Glomerular visceral epithelial cell (primary cell): ENCODE results near the gene DDI2.

Experiments
- DNase-seq: peaks from one replicate; pipeline ENCODE4 v3.0.0-alpha.2; 2016; ENCODE audit errors: extremely low spot score

DDI2 gene

GRCh38 chr1:15605398-15606383 lies 11.6 kb upstream of the DDI2 start:
- no peak for DNase-seq

DNA sequence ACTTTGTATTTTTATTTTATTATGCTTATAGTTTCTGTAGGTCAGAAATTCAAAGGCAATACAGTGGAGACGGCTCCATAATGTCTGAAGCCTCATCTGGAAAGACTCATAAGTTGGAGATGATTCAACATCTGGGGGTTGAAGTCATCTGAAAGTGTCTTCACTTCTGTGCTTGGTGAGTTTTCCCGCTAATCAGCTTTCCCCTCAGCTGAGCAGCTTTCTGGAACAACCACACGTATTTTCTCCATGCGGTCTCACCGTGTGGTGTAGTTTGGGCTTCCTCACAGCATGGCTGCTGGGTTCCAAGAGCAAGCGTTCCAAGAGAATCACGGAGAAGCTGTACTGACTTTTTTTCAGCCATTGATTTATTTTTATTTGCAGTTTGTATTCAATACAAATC lies 7.6 kb upstream of the DDI2 start:
- DNase-seq: no peak

- DNase-seq: no peak
These were observed 7.1 kb upstream of the DDI2 start for GRCh38 chr1:15610167-15610566.

- no peak for DNase-seq
These were observed 685 bp upstream of the DDI2 start for GRCh38 chr1:15616373-15617172.

DNA sequence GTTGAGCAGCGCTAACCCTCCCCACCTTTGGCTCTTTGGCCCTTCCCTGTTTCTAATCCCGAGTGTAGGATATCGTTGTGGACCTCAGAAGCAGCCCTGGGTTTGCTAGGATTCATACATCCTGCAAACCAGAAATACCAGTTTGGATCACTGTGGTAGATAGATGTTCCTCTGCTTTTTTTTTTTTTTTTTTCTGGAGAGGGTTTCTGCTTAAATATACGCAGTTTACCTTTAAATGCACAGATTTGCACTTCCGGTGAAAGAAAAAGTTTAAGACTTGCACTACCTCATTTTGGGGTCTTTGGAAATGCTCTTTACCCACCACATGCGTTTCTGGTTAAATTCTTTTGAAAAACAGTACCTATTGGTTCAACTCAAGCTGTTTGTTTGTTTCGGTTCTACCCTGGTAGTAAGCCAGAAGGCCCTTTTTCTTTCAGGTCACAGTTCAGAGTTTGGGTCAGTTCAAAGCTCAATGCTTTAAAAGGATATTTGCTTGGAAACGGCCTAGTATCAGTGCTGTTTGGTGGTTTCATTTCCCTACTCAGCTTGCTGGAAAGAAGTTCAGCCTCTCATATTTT lies 908 bp downstream of the DDI2 start:
- peak; percentile 15 for DNase-seq

GRCh38 chr1:15618655-15619525 lies 1.6 kb downstream of the DDI2 start:
- DNase-seq: no peak

DNA sequence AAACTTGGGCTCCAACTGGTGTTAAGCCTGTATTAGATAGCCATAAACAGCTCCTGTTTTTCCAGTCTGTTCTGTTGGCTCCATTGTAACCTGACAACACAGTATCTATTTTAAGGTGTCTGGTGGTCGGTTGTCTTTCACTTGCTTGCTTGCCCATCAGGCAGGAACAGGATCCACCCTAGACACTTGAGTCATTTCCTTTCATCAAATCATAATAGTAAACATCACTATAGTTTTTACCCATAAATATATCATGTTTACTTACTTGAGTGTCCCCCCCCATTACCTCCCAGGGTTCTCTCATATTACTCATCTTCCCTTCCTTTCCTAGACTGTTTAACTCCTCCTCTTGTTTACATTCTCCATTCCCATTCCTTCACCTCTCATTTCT lies 2.9 kb downstream of the DDI2 start:
- DNase-seq: peak; percentile 20

GRCh38 chr1:15620902-15621682 lies 3.8 kb downstream of the DDI2 start:
- DNase-seq: no peak

DNA sequence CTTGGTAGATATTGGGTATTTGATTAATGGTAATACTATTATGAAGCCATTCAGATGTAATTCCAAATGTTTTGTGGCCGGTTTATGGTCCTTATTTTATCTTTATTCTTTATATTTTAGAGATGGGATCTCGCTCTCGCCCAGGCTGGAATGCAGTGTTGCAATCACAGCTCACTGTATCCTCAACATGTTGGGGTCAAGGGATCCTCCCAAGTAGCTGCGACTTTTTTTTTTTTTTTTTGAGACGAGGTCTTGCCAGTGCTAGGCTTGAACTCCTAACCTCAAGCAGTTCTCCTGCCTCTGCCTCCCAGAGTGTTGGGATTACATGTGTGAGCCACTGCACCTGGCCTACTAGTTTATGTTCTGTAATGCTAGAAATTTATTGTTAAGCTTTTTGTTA lies 4.7 kb downstream of the DDI2 start:
- DNase-seq: no peak

DNA sequence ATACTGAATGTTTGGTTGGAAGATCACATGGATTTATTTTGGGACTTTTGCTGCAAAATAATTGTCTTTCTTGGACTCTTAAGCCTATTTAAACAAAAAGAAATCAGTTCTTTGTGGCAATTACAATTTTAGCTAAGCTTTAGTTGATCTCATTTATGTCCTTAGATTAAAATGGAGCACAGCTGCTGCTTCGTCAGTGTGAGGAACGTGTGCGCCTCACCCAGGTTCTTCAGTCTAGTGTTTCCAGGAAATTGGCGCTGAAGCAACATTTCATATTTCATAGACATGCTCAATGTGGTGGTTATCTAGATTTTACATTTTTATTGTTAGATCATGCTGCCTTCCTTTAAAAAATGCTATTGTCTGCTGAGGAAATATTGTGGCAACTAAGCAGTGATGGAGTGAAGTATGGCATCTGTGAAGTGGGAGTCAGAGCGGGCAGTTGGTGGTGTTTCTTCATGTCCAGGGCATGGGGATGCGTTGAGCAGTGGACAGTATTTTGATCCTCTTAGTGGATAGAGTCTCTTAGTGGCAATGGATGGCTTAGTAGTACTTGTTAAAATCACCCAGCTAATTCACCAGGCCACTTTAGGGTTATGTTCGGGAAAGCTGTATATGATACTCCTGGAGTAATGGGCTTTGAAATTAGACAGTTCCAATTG lies 5.6 kb downstream of the DDI2 start:
- no peak for DNase-seq

DNA sequence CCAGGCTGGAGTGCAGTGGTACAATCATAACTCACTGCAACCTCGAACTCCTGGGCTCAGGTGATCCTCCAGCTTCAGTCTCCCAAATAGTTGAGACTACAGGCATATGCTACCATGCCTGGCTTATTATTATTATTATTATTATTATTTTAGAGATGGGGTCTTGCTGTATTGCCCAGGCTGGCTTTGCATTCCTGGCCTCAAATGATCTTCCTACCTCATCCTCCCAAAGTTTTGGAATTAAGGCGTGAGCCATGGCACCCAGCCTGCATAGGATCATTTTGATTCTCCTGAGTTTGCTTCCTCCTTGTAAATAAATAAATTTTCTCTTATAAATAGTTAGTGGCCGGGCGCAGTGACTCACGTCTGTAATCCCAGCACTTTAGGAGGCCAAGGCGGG lies 6.2 kb downstream of the DDI2 start:
- no peak for DNase-seq

DNA sequence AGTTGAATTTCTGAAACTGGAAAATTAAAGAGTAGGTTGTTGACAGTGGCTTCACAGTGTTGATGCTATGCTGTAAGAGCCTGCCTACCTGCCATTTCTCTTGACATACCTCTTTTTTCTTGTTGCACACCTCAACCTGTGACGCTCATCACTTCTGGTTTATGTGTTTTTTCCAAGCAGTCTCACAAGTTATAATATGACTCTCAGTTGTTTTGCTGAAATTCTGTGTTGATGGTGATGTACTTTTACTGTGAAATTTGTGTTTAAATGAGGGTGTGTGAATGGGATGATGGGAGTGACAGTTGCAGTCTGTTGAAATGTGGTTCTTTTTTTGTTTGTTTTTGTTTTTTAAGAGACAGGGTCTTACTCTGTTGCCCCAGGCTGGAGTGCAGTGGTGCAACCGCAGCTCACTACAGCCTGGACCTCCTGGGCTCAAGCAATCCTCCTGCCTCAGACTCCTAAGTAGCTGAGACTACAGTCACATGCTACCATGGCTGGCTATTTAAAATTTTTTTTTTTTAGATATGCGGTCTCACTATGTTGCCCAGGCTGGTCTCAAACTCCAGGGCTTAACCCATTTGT lies 7.0 kb downstream of the DDI2 start:
- no peak for DNase-seq

- no peak for DNase-seq
These were observed 8.0 kb downstream of the DDI2 start for GRCh38 chr1:15625056-15625917.

DNA sequence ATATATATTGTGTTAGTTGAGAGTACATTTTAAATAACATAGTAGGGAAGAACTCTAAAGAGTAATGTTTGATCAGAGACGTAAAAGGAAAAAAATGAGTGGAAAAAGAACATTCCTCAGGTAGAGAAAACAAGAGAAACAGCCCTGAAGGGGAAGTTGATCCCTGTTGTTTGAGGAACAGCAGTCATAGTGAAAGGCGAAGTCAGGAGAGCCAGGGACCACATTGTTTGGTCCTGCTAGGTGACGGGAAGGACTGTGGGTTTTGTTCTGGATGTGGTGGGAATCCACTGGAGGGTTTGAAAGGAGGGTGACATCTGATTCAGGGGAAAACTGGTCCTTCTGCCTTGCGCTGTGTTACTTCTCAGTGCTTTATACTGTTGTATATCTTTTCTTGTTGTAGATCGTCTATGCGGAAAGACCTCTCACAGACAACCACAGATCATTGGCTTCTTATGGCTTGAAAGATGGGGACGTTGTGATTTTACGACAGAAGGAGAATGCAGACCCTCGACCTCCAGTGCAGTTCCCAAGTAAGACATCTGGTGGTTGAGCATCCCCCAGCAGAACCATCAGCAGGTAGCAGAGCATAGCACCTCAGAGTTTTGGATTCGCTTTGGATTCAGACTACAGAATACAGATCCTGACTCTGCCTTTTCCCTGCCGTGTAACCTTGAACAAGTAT lies 9.2 kb downstream of the DDI2 start:
- no peak for DNase-seq

DNA sequence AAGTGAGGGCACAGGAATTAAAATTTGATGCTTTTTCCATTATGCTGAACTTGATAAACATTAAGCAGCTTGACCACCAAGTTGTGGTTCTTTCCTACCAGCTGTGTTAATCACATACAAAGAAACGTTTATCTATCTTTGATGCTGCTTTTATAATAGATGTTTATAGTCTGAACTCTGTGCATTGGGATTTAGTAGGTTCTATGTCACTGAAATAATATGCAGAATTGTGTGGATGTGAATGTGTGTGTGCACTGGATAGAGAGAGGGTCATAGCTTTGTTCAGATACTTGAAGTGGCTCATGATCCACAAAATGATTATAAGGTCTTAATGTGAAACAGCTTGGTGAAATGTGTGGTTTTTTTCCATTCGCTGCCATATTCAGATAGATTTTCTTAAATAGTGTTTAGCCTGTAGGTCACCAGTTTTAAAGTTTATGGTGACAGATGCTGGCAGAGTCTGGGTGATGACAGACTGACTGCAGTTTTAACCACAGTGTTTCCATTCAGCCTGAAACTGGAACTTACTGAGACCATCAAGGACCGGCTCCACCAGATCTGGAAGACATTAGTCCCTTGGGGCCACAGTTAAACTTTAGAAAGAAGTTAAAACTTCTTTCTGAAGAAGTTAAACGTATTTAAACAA lies 10.2 kb downstream of the DDI2 start:
- DNase-seq: no peak

- no peak for DNase-seq
These were observed 10.7 kb downstream of the DDI2 start for GRCh38 chr1:15628003-15628402.

DNA sequence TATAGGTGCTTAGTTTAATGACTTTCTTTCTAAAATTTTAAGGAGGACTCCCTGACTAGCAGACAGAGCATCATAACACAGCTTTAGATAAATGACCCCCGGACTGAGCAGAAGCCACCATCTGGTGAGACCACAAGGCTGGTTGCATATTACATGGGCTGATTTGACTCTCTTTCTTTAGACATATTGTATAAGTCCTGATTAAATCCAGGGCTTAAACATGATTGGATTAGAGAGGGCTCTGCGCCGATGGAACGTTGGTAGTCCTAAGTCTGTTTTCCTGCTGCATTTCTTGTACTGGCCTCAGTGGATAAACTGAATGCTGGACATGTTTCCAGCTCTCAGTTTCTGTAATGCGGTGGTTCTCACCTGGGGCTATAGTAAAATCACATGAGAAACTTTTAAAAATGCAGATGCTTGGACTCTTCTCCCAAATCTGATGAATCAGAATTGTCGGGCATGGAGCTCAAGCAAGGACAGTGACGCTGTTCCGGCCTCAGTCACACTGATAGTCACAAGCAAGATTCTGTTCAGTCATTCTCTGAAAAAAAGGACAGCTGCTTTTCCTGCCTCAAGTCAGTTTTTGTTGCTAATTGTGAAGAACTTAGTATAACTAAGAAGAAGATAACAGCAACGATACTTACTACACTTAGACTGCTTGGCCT lies 16.6 kb downstream of the DDI2 start:
- no peak for DNase-seq
